Activated CD8-positive, alpha-beta memory T cell treated with anti-CD3 and anti-CD28 coated beads for 24 hours (primary cell): Measurements from ENCODE around the gene POLR2E.

Source experiments
- DNase-seq: peaks from one replicate; pipeline ENCODE4 v3.0.0-alpha.2; 2020

POLR2E gene

DNA sequence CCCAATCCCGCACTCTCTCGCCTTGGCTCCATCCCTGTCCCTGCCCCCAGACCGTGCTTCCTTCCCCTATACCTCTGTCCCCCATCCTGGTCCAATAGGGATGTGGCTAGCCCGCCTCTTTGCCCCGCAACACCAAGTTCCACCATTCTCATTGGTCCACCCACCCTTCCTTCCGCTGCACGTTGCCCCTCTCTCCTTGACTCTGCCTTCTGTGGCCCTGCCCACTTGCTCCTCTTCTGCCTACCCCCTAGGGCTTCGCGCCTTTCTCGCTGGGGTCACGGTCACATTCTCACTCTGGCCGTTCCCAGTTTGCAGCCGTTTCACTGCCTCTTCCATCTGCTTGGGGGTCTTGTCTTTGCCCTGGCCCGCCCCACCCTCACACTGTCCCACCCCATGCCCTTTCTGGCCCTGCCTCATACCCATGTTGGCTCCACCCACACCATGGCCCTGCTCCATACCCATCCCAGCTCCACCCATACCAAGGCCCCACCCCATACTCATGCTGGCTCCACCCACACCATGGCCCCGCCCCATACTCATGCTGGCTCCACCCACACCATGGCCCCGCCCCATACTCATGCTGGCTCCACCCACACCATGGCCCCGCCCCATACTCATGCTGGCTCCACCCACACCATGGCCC is 32.7 kb downstream of the POLR2E start:
- no peak for DNase-seq

DNA sequence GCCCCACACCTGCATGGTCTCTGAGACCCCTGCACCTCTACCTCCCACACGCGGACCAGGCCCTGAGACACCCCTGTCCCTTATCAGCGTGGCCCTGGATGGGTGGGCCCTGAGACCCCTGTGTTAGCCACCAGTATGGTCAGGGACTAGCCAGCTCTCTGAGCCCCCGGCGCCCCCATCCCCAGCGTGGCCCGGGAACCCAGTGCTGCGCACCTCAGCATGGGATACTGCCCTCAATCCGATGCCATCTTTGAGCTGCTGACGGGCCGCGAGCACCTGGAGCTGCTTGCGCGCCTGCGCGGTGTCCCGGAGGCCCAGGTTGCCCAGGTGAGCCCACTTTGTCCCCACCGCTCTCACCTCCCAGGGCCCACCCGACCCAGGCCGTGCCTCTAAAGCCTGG is 33.2 kb downstream of the POLR2E start:
- no peak for DNase-seq

DNA sequence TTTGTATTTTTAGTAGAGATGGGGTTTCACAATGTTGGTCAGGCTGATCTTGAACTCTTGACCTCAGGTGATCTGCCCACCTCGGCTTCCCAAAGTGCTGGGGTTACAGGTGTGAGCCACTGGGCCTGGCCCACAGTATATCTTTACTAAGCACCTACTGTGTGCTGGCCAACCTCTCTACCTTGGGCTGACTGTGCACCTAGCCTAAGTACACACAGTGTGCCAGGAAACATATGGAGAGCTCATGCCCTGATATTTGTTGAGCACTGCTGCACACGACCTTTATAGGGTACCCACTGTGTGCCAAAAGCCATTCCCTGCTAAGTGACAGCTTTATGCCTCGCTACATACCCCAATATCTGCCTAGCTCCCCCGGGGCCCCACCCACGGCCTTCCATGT is 34.5 kb downstream of the POLR2E start:
- DNase-seq: no peak

DNA sequence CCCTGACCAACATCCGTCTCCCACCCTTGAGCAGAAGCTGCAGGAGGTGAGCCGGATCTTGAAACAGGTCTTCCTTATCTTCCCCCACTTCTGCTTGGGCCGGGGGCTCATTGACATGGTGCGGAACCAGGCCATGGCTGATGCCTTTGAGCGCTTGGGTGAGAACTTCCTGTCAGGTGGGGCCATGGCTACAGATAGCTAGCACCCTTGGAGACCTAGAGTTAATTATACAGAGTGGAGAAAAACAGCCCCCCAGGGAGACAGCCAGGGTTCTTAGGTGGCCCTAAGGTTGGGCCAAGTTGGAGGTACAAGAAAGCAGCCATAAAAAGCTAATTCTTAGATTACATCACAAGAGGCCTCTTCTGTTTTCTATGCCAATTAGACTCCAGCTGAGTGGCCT is 37.1 kb downstream of the POLR2E start:
- DNase-seq: no peak

DNA sequence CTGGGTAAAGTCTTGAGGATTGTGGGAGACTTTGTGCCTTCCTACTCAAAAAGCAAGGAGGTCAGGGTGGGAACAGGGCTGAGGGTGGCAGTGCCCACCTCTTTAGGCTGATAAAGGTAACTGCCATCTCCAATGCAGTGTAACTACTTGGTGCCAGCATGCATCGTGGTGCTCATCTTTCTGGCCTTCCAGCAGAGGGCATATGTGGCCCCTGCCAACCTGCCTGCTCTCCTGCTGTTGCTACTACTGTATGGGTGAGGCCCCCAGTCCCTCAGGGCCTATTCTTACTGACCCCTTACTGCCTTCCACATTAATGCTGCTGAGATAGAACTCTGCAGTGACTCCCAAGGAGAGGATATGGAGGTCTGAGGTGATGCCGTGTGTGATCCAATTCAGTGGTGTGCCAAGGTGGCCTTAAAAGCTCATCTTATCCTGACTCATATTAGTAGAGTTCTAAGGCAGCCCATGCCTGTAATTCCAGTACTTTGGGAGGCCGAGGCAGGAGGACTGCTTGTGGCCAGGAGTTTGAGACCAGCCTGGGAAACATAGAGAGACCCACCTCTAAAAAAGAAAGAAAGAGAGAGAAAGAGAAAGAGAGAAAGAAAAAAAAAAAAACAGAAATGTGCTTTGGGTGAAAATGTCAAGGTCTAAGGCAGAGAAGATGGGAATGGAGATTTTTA is 37.9 kb downstream of the POLR2E start:
- DNase-seq: no peak

DNA sequence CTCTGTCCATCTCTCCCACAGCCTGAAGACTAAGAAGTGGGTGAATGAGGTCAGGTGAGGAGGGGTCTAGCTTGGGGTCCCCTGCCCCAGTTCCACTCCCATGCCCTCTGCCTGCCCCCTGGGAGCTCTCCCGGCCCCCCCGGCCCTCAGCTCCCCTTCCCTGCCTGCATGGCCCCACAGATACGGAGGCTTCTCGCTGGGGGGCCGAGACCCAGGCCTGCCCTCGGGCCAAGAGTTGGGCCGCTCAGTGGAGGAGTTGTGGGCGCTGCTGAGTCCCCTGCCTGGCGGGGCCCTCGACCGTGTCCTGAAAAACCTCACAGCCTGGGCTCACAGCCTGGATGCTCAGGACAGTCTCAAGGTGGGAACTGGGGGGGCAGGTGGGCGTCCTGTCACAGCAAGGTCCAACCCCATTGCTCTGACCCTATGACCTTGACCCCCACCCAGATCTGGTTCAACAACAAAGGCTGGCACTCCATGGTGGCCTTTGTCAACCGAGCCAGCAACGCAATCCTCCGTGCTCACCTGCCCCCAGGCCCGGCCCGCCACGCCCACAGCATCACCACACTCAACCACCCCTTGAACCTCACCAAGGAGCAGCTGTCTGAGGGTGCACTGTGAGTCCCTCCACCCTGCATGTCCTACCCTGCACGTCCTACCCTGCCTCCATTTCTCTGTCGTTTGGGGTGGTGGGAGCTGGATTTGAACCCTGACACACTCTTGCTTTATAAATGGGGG is 39.1 kb downstream of the POLR2E start:
- no peak for DNase-seq

DNA sequence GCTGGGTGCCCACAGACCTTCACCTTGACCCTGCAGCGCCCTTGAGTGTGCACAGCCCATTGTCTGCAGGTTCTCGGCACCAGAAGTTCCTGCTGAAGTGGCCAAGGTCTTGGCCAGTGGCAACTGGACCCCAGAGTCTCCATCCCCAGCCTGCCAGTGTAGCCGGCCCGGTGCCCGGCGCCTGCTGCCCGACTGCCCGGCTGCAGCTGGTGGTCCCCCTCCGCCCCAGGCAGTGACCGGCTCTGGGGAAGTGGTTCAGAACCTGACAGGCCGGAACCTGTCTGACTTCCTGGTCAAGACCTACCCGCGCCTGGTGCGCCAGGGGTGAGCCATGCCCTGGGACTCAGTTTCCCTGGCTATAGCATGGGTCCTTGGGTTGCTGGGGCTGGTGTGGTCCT is 40.1 kb downstream of the POLR2E start:
- no peak for DNase-seq

DNA sequence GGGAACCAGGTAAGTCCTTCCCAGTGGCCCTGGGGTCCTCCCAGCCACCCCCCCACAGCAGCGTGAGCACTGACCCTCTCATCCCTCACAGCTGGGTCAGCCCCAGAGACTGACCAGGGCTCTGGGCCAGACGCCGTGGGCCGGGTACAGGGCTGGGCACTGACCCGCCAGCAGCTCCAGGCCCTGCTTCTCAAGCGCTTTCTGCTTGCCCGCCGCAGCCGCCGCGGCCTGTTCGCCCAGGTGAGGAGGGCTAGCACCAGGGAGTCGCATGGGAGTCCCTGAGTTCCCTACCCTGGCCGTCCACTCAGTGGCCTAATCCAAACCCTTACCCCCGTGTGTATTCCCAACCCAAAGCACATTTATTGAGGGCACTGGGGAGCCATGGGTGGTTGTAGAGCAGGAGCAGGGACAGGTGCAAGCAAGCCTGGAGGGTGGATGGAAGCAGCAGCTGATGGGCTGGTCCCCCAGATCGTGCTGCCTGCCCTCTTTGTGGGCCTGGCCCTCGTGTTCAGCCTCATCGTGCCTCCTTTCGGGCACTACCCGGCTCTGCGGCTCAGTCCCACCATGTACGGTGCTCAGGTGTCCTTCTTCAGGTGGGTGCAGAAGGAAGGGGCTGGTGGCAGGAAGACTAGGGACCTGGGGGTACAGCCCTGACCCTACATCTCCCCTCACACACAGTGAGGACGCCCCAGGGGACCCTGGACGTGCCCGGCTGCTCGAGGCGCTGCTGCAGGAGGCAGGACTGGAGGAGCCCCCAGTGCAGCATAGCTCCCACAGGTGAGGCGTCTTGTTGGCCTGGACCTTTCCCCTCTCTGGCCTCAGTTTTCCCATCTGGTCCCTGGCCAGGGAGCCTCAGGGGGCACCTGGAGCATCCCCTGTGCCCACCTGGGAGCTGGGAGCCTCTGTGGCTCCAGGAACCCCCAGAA is 40.8 kb downstream of the POLR2E start:
- DNase-seq: no peak

DNA sequence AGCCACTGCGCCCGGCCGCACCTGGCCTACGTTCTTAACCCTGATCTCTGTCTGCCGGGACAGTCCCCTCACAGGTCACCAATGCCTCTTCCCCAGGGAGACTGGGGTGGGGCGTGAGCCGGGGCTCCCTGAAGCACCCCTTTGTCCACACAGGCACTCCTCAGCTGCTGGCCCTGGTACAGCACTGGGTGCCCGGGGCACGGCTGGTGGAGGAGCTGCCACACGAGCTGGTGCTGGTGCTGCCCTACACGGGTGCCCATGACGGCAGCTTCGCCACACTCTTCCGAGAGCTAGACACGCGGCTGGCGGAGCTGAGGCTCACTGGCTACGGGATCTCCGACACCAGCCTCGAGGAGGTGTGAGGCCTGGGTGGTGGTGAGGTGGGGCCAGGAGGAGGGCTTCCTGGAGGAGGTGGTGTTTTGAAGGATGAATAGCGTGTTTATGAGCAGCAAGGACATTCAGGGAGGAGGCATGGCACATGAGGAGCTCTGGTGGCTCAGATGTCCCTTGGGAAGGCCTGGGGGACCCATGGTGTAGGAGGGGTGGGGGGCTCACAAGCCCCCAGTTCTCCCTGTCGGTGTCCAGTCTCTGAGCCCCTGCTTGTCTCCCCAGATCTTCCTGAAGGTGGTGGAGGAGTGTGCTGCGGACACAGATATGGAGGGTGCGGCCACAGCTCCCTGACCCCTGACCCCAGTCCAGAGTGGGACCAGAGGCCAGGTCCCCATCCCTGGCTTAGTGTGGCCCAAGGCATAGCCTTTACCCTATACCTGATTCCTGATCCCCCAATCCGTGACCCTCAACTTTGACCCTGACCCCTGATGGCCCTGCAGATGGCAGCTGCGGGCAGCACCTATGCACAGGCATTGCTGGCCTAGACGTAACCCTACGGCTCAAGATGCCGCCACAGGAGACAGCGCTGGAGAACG is 41.7 kb downstream of the POLR2E start:
- DNase-seq: no peak

DNA sequence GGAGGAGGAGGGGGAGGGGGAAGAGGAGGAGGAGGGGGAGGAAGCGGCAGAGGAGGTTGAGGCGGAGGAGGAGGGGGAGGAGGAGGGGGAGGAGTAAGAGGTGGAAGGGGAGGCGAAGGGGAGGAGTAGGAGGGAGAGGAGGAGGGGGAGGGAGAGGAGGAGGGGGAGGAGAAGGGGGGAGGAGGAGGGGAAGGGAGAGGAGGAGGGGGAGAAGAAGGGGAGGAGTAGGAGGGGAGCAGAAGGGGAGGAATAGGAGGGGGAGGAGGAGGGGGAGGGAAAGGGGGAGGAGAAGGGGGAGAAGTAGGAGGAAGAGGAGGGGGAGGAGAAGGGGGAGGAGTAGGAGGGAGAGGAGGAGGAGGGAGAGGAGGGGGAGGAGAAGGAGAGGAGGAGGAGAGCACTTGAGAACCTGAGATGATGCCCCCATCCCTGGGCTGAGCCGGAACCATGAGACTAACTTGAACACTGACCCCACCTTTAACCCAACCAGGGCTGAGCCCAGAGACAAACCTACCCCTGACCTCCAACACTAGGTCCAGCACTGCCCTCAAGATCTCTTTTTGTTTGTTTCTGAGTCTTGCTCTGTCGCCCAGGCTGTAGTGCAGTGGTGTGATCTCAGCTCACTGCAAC is 42.7 kb downstream of the POLR2E start:
- no peak for DNase-seq

DNA sequence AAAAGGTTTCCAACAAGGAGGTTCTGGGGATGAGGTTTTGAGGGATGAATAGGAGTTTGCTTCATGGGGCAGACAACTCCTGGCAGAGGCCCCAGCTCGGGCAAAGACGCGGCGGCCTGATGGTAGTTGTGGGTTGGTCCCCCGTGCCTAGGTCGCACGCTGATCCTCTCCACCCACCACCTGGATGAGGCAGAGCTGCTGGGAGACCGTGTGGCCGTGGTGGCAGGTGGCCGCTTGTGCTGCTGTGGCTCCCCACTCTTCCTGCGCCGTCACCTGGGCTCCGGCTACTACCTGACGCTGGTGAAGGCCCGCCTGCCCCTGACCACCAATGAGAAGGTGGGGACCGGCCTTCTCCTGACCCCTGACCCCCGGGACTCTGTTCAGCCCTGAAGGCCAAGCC is 43.4 kb downstream of the POLR2E start:
- DNase-seq: no peak

DNA sequence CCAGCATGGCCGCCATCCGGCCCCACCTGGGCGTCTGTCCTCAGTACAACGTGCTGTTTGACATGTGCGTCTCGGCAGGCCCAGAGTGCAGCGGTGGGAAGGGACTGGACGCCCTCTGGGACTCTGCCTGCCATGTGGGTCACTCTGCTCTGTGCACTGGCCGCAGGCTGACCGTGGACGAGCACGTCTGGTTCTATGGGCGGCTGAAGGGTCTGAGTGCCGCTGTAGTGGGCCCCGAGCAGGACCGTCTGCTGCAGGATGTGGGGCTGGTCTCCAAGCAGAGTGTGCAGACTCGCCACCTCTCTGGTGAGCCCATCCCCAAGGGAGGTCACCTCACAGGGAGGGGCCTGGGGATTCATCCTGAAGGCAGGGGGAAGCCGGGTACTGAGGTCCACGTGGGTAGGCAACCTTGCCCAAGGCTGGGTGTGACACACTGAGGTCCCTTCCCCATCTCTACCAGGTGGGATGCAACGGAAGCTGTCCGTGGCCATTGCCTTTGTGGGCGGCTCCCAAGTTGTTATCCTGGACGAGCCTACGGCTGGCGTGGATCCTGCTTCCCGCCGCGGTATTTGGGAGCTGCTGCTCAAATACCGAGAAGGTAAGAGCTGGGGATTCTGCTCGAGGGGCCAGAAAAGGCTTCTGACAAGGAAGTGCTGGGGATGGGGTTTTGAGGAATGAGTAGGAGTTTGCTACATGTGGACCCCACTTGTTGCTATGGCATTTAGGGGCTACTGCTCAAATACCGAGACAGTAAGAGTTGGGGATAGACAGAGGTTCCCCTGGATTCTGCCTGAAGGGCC is 44.0 kb downstream of the POLR2E start:
- no peak for DNase-seq

DNA sequence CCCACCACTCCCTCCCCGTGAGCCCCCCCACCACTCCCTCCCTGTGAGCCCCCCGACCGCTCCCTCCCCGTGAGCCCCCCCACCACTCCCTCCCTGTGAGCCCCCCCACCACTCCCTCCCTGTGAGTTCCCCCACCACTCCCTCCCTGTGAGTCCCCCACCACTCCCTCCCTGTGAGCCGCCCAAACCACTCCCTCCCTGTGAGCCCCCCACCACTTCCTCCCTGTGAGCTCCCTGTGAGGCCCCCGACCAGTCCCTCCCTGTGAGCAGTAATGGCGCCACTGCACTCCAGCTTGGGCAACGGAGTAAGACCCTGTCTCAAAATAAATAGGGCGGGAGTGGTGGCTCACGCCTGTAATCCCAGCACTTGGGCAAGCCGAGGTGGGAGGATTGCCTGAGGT is 45.4 kb downstream of the POLR2E start:
- no peak for DNase-seq

DNA sequence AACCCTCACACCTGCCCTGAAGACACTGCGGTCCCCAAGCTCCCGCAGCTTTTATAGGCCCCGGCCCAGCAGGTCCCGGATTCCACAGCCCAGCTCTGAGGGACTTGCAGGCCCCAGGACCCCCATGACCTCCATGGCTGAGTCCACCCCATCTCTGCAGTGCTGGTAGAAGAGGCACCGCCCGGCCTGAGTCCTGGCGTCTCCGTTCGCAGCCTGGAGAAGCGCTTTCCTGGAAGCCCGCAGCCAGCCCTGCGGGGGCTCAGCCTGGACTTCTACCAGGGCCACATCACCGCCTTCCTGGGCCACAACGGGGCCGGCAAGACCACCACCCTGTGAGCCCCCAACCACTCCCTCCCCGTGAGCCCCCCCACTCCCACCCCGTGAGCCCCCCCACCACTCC is 46.1 kb downstream of the POLR2E start:
- no peak for DNase-seq

DNA sequence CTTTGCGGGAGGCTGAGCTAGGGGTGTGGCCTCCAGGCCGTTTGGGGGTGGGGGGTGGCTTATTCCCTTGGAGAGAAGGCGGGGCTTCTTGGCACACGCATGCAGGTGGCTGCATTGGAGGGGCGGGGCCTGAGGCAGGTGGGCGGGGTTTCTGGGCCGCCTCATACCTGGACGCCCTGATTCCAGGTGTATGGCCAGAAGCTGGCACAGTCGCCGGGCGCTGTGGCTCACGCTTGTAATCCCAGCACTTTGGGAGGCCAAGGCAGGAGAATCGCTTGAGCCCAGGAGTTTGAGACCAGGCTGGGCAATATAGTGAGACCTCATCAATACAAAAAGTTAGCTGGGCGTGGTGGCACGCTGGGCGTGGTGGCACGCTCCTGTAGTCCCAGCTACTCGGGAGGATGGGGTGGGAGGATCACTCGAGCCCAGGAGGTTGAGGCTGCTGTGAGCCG is 47.5 kb downstream of the POLR2E start:
- DNase-seq: no peak

DNA sequence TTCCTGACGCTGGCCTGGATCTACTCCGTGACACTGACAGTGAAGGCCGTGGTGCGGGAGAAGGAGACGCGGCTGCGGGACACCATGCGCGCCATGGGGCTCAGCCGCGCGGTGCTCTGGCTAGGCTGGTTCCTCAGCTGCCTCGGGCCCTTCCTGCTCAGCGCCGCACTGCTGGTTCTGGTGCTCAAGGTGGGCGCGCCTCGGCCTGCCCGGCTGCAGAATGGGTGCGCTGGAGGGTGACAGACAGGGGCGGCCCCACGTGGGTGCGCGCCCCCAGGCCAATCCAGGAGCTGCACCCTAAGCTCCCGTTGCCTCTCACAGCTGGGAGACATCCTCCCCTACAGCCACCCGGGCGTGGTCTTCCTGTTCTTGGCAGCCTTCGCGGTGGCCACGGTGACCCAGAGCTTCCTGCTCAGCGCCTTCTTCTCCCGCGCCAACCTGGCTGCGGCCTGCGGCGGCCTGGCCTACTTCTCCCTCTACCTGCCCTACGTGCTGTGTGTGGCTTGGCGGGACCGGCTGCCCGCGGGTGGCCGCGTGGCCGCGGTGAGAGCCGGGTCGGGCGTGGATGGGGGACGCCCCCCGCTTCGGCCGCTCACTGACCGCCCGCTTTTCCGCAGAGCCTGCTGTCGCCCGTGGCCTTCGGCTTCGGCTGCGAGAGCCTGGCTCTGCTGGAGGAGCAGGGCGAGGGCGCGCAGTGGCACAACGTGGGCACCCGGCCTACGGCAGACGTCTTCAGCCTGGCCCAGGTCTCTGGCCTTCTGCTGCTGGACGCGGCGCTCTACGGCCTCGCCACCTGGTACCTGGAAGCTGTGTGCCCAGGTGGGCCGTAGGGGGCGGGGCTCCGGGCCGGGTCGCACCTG is 48.1 kb downstream of the POLR2E start:
- no peak for DNase-seq

DNA sequence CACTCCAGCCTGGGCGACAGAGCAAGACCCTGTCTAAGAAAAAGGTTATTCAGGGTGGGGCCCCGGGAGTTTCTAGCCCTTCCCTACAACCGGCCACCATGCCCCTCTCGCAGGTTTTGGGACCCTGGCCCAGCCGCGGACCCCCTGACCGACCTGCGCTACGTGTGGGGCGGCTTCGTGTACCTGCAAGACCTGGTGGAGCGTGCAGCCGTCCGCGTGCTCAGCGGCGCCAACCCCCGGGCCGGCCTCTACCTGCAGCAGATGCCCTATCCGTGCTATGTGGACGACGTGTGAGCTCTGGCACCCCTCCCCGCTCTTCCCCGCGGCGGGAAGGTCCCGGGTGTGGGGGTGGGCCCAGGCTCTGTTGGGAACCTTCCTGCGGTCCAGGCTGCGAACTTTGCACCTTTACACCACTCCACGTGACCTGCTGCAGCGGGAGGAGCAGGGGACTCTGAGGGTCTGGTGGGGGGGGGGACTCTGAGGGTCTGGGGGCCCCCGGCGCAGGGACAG is 49.0 kb downstream of the POLR2E start:
- DNase-seq: no peak

DNA sequence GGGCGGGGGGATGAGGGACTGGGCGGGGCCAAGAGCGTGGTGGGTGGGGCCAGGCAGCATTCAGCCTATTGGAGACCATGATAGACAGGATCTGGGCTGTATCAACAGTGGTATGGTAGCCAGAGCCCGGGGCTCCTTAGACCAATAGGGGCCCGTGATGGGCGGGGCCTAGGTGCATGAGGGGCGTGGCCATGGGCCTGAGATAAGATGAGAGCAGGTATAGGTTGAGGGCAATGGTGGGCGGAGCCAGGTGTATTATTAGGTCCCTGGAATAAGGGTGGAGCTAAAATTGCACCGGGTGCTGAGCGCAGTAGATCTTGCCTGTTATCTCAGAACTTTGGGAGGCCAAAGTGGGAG is 50.0 kb downstream of the POLR2E start:
- no peak for DNase-seq
